ENCODE results near the gene TMPRSS3. TPM values are rescaled to one million over a fixed set of nuclear protein-coding genes. Genes with fewer than 3 reads are reported as not detected.

Gene TMPRSS3
- total and polyA plus RNA-seq, 10 donors = 0.22 to 6.0 (median 0.70) TPM; not detected in 1

DNA sequence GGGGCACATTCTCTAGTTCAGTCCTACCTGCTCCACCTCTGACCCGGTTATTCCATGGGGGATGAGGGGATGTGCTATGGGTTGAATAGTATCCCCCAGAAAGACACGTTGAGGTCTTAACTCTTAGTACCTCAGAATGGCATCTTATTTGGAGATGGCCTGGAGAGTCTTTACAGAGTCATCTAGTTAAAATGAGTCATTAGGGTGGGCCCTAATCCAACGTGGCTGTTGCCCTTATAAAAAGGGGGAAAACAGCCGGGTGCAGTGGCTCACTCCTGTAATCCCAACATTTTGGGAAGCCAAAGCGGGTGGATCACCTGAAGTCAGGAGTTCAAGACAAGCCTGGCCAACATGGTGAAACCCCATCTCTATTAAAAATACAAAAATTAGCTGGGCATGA is 5.7 kb downstream of the TMPRSS3 start:
- Histone ChIP-seq H3K27ac (no peak overlapping the region), H3K36me3 (no peaks in the 10 kb centered on the region), H3K9me3 (no peaks in the 10 kb centered on the region), H3K27me3 (replicated peaks in 1 of 7) (peaks cover 0 to 5% (median 0%) of the 10 kb centered on the region in 7 donors), H3K4me3 (no peak overlapping the region), H3K4me1 (peaks cover 0 to 50% (median 13%) of the 10 kb centered on the region in 6 donors)
- intact Hi-C loops (cut with DNase I; ENCODE audit: low total_unique reads) = no loop called here
- DNase-seq = peak; percentile 24
- 73 to 82% (median 79%) methylated on average over 5 of the region's 5 CpGs for WGBS, 5 donors
- TF ChIP-seq, protein P1, sequence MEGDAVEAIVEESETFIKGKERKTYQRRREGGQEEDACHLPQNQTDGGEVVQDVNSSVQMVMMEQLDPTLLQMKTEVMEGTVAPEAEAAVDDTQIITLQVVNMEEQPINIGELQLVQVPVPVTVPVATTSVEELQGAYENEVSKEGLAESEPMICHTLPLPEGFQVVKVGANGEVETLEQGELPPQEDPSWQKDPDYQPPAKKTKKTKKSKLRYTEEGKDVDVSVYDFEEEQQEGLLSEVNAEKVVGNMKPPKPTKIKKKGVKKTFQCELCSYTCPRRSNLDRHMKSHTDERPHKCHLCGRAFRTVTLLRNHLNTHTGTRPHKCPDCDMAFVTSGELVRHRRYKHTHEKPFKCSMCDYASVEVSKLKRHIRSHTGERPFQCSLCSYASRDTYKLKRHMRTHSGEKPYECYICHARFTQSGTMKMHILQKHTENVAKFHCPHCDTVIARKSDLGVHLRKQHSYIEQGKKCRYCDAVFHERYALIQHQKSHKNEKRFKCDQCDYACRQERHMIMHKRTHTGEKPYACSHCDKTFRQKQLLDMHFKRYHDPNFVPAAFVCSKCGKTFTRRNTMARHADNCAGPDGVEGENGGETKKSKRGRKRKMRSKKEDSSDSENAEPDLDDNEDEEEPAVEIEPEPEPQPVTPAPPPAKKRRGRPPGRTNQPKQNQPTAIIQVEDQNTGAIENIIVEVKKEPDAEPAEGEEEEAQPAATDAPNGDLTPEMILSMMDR (IDR thresholded peaks at IDR 0.05 in 8 of 11, conservative IDR thresholded peaks at IDR 0.05 in 3 of 11) = no peak
- no peak for TF ChIP-seq POLR2A (IDR thresholded peaks at IDR 0.05)
- no peak for TF ChIP-seq POLR2AphosphoS5 (IDR thresholded peaks at IDR 0.05)

DNA sequence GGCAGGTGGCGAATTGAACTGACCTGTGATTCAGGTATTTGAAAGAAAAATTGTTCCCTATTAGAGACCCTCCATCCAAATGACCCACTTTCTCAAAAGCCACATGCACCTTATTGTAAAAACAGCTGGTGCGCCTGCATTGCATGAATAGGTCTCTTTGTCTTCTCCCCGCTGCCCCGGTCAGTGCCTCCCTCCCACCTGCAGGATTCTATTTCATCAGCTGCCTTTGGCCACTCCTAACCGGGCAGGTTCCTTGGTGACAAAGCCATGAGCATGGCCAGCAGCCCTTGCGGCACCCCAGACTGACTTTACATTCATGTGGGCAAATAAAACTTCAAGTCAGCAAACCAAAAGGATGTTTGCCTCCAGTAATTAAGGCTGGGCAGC is 6.4 kb downstream of the TMPRSS3 start:
- WGBS, 5 donors = 67 to 92% (median 78%) methylated on average over 6 of the region's 6 CpGs

DNA sequence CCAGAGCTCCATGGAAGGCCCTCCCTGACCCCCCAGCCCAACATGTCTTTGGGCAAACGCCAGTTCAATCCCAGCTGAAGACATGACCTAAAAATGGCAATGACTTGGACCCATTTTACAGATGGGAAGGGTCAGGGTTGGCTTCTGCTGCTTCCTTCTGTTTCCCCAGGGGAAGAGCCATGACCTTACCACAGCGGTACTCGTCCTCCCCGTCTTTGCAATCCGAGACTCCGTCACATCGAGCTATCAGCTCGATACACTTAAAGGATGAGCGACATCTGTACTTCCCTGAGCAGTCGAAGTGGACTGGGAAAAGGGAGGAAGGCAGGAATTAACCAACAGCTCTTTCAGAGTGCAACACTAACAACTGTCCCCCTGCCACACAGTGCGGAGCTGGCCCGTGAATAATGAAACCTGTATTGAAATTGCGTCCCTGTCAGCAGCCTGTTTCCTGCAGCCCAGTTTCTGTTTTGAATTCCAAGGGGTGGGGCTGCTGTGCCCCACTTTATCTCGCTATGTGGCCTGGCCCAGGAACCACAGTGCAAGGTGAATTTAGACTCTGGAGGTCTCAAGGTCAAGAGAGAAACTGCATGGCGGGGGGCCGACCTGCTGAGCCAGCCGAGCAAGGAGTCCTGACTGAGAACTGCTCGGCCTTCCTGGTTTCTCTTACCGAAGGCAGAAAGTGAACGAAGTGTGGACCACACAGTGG is 7.0 kb downstream of the TMPRSS3 start:
- peak; percentile 50 for DNase-seq
- intact Hi-C loops (cut with DNase I; ENCODE audit: low total_unique reads) = loop anchor here (10.0 kb wide), 1 partner anchor 56 kb away; no protein-coding TSS in a partner anchor
- H3K27me3 ChIP-seq (replicated peaks in 1 of 7) = peaks cover 0 to 5% (median 0%) of the 10 kb centered on the region in 7 donors
- H3K9me3 ChIP-seq = peaks cover 0 to 5% (median 0%) of the 10 kb centered on the region in 8 donors
- H3K4me1 ChIP-seq = peaks cover 0 to 63% (median 17%) of the 10 kb centered on the region in 6 donors
- peak overlapping the region in 2 of 8 donors; percentile 10 to 49 for H3K4me3 ChIP-seq
- H3K36me3 ChIP-seq = no peaks in the 10 kb centered on the region
- peak overlapping the region in 1 of 8 donors; percentile 7 for H3K27ac ChIP-seq
- TF ChIP-seq, protein P1 (IDR thresholded peaks at IDR 0.05 in 8 of 11, conservative IDR thresholded peaks at IDR 0.05 in 3 of 11) = no peak
- TF ChIP-seq POLR2A (IDR thresholded peaks at IDR 0.05) = no peak
- TF ChIP-seq POLR2AphosphoS5 (IDR thresholded peaks at IDR 0.05) = no peak
- 57 to 72% (median 67%) methylated on average over 20 of the region's 20 CpGs for WGBS, 5 donors

More for the DNA sequence above, 6.4 kb downstream of the TMPRSS3 start:
- DNase-seq = peak; percentile 44
- Histone ChIP-seq H3K36me3 (no peaks in the 10 kb centered on the region), H3K4me3 (peak overlapping the region in 2 of 8 donors; percentile 10 to 49), H3K4me1 (peaks cover 0 to 58% (median 17%) of the 10 kb centered on the region in 6 donors), H3K9me3 (peaks cover 0 to 5% (median 0%) of the 10 kb centered on the region in 8 donors), H3K27ac (peak overlapping the region in 1 of 8 donors; percentile 7), H3K27me3 (replicated peaks in 1 of 7) (peaks cover 0 to 5% (median 0%) of the 10 kb centered on the region in 7 donors)
- no peak for TF ChIP-seq POLR2A (IDR thresholded peaks at IDR 0.05)
- TF ChIP-seq, protein P1 (IDR thresholded peaks at IDR 0.05 in 8 of 11, conservative IDR thresholded peaks at IDR 0.05 in 3 of 11) = no peak
- TF ChIP-seq POLR2AphosphoS5 (IDR thresholded peaks at IDR 0.05) = no peak
- intact Hi-C loops (cut with DNase I; ENCODE audit: low total_unique reads) = loop anchor here (10.0 kb wide), 1 partner anchor 55 kb away; no protein-coding TSS in a partner anchor

DNA sequence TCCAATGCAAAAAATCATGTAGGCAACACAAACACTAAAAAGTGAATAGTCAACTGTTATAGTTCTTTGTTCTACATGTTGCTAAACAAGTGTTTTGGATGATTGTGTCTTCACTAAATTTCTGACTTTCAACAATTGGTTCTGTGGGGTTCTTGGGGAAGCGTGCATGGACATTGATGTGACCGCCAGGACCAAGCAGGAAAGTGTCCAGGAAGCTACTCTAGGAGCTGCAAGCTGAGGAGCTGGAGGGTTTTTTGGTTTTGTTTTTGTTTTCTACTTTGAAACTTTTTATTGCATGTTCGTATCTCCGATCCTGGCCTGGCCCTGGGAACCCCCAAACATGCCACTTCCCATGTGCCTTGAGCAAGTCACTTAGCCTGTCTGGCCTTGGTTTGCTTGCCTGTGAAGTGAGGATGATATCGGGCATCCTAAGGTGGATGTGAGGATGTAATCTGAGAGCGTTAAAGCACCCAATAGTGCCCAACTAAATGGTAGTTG is 8.0 kb downstream of the TMPRSS3 start:
- H3K27ac ChIP-seq = no peak overlapping the region
- H3K4me1 ChIP-seq = peaks cover 0 to 61% (median 12%) of the 10 kb centered on the region in 6 donors
- WGBS, 5 donors = 84 to 92% (median 88%) methylated on average over 6 of the region's 6 CpGs
- H3K9me3 ChIP-seq = peaks cover 0 to 5% (median 0%) of the 10 kb centered on the region in 8 donors
- DNase-seq = peak; percentile 7
- no peaks in the 10 kb centered on the region for H3K36me3 ChIP-seq
- H3K4me3 ChIP-seq = no peak overlapping the region
- TF ChIP-seq POLR2AphosphoS5 (IDR thresholded peaks at IDR 0.05) (no peak), POLR2A (IDR thresholded peaks at IDR 0.05) (no peak)
- TF ChIP-seq, protein P1 (IDR thresholded peaks at IDR 0.05 in 8 of 11, conservative IDR thresholded peaks at IDR 0.05 in 3 of 11) = no peak
- peaks cover 0 to 5% (median 0%) of the 10 kb centered on the region in 7 donors for H3K27me3 ChIP-seq (replicated peaks in 1 of 7)
- intact Hi-C loops (cut with DNase I; ENCODE audit: low total_unique reads) = loop anchor here (10.0 kb wide), 1 partner anchor 57 kb away; no protein-coding TSS in a partner anchor

Measured in spleen (tissue), 11 donors.